K562 (cell line): ENCODE data around the gene SIRPA.

Source experiments
- CTCF ChIP-seq, 3 experiments: IDR thresholded peaks in 2 of 3; conservative IDR thresholded peaks in 1 of 3; 2 replicates each; pipeline ENCODE4 v1.5.1; 2011 to 2012; ENCODE audit warnings: low read length in 3 of 3, mild to moderate bottlenecking in 3 of 3, control low read depth in 2 of 3, improper control_type of control experiment in 1 of 3, inconsistent platforms in 1 of 3, low read depth in 1 of 3, mixed read lengths in 1 of 3, moderate library complexity in 1 of 3; ENCODE audit not compliant: insufficient read depth in 2 of 3
- CXXC5 ChIP-seq: fragments of 250-450 bp; sonication (Bioruptor Pico); IDR thresholded peaks from 2 replicates; pipeline ENCODE4 v1.8.0; 2022; ENCODE audit warnings: inconsistent platforms, mild to moderate bottlenecking, moderate library complexity
- ELF4 ChIP-seq: fragments of 450-650 bp; formaldehyde crosslinking; IDR thresholded peaks from 2 replicates; pipeline ENCODE4 v1.4.0; 2022; ENCODE audit warnings: missing genetic modification characterization
- ETS2 ChIP-seq: IDR thresholded peaks from 2 replicates; pipeline ENCODE4 v1.6.1; 2016; ENCODE audit warnings: borderline replicate concordance, missing genetic modification characterization, mild to moderate bottlenecking, moderate library complexity, missing compliant biosample characterization; ENCODE audit not compliant: poor library complexity, severe bottlenecking
- FOXP1 ChIP-seq: sonication (generic); formaldehyde crosslinking; IDR thresholded peaks from 2 replicates; pipeline ENCODE4 v1.8.0; 2022; ENCODE audit warnings: mild to moderate bottlenecking, missing genetic modification reagents
- GATA2 ChIP-seq: sonication (generic); formaldehyde crosslinking; IDR thresholded peaks from 2 replicates; pipeline ENCODE4 v1.4.0; 2020; ENCODE audit warnings: mild to moderate bottlenecking, missing genetic modification reagents
- KLF16 ChIP-seq: IDR thresholded peaks from 2 replicates; pipeline ENCODE4 v1.6.1; 2016; ENCODE audit warnings: antibody characterized with exemption
- MAZ ChIP-seq, 2 experiments: fragments of 450-650 bp in 1 of 2; sonication (generic) in 1 of 2; formaldehyde crosslinking; IDR thresholded peaks in 1 of 2; conservative IDR thresholded peaks in 1 of 2; 2 replicates each; pipeline versions ENCODE4 v1.4.0 to v1.5.0; 2020; ENCODE audit warnings: mild to moderate bottlenecking in 1 of 2, missing genetic modification reagents in 1 of 2
- RBM25 ChIP-seq: fragments of 200-400 bp; formaldehyde crosslinking; IDR thresholded peaks from 2 replicates; pipeline ENCODE4 v1.6.1; 2018; ENCODE audit warnings: low read length, low read depth, moderate library complexity; ENCODE audit not compliant: severe bottlenecking
- RFX5 ChIP-seq: IDR thresholded peaks from 2 replicates; pipeline ENCODE4 v1.6.1; 2011; ENCODE audit warnings: low read depth, mild to moderate bottlenecking, improper control_type of control experiment, low read length
- ZC3H4 ChIP-seq: sonication (generic); formaldehyde crosslinking; IDR thresholded peaks from 2 replicates; pipeline ENCODE4 v1.9.0; 2021; ENCODE audit warnings: missing genetic modification reagents, borderline replicate concordance
- ZKSCAN1 ChIP-seq: fragments of 150-350 bp; IDR thresholded peaks from 2 replicates; pipeline ENCODE4 v1.6.1; 2016; ENCODE audit warnings: low read depth, low read length
- ZNF830 ChIP-seq: fragments of 250-450 bp; sonication (Bioruptor Pico); IDR thresholded peaks from 2 replicates; pipeline ENCODE4 v1.5.0; 2021; ENCODE audit warnings: mild to moderate bottlenecking
- ZSCAN29 ChIP-seq: fragments of 450-650 bp; IDR thresholded peaks from 2 replicates; pipeline ENCODE4 v1.6.1; 2017

GRCh38 chr20:1870792-1871550 lies 24.2 kb upstream of the SIRPA start:
- TF ChIP-seq ZNF830 = no peak
- no peak for TF ChIP-seq KLF16
- no peak for TF ChIP-seq CTCF (IDR thresholded peaks at IDR 0.05 in 2 of 3, conservative IDR thresholded peaks at IDR 0.05 in 1 of 3; ENCODE audit: insufficient read depth in 2 of 3, low read depth in 1 of 3, low read length in 3 of 3)
- no peak for TF ChIP-seq ELF4 (CRISPR knock-in tag)
- TF ChIP-seq RBM25 = no peak
- TF ChIP-seq CXXC5 (CRISPR knock-in tag) = no peak
- TF ChIP-seq ZKSCAN1 = no peak
- TF ChIP-seq ZSCAN29 = no peak
- no peak for TF ChIP-seq GATA2 (CRISPR knock-in tag)
- no peak for TF ChIP-seq FOXP1 (CRISPR knock-in tag)
- TF ChIP-seq RFX5 = no peak
- no peak for TF ChIP-seq MAZ (CRISPR knock-in tag; conservative IDR thresholded peaks at IDR 0.05 in 1 of 2, IDR thresholded peaks at IDR 0.05 in 1 of 2)
- TF ChIP-seq ZC3H4 (CRISPR knock-in tag) = no peak
- TF ChIP-seq ETS2 (tag) = no peak
